ENCODE measurements around the gene PTTG1. TPM values are rescaled to one million over a fixed set of nuclear protein-coding genes. Genes with fewer than 3 reads are reported as not detected.
A peak's percentile ranks its signal among the peaks of the same experiment; 100 is the strongest.

PTTG1 gene
- total and polyA plus RNA-seq, 2 of the 8 experiments (the other 6 are each of a cell fraction or from before 2014, with no cell fraction given), result 240 to 478 TPM

- Histone ChIP-seq H2AK5ac (ENCODE audit: low read depth, low read length) (no peak overlapping the region), H3K4me1 (replicated peaks in 1 of 4; ENCODE audit: control insufficient read depth in 3 of 4, insufficient read depth in 4 of 4, low read length in 3 of 4) (peaks cover 0 to 5% (median 0%) of the 10 kb centered on the region in 4 experiments; a peak in 3 of 7 replicates), H2BK20ac (ENCODE audit: low read length) (no peak overlapping the region), H3K9ac (replicated peaks in 1 of 4; ENCODE audit: extremely low read depth in 1 of 4, low read depth in 3 of 4, low read length in 3 of 4) (peak overlapping the region in 1 of 4 experiments; percentile 78; a peak in 2 of 7 replicates), H4K20me1 (replicated peaks in 1 of 2; ENCODE audit: control insufficient read depth in 1 of 2, insufficient read depth in 2 of 2, low read length in 2 of 2) (no peaks in the 10 kb centered on the region), H3K4ac (replicated peaks; ENCODE audit: insufficient read length, low read depth, low read length) (no peak overlapping the region), H4K5ac (ENCODE audit: insufficient read length, low read depth, low read length) (no peak overlapping the region), H4K8ac (ENCODE audit: extremely low read depth, insufficient read depth, low read length) (no peak overlapping the region), H2AFZ (ENCODE audit: low read length) (no peak overlapping the region), H3K14ac (ENCODE audit: insufficient read length) (no peak overlapping the region), H3K27ac (ENCODE audit: low read depth, low read length) (no peak overlapping the region), H3K9me3 (ENCODE audit: insufficient read depth in 2 of 2, low read depth in 1 of 2, low read length in 1 of 2) (no peaks in the 10 kb centered on the region), H3K56ac (replicated peaks; ENCODE audit: insufficient read length, low read depth, low read length) (no peak overlapping the region), H3K4me2 (ENCODE audit: insufficient read depth in 1 of 2, low read depth in 2 of 2, low read length in 2 of 2) (peak overlapping the region; percentile 87 to 90), H3K79me2 (ENCODE audit: control insufficient read depth in 1 of 2, insufficient read depth in 2 of 2, low read length in 2 of 2) (peaks cover 0 to 21% of the 10 kb centered on the region in 2 experiments; a peak in 2 of 4 replicates), H2BK5ac (ENCODE audit: low read depth, low read length) (no peak overlapping the region), H3K18ac (ENCODE audit: extremely low read depth, low read length) (no peak overlapping the region), H4K91ac (replicated peaks; ENCODE audit: insufficient read length, low read length) (no peak overlapping the region), H2BK12ac (ENCODE audit: low read depth, low read length) (no peak overlapping the region), H3K23ac (ENCODE audit: insufficient read length) (no peak overlapping the region), H3K4me3 (ENCODE audit: extremely low read depth in 1 of 4, insufficient read depth in 2 of 4, low read depth in 3 of 4, low read length in 4 of 4) (peak overlapping the region; percentile 63 to 86 (median 83); a peak in 7 of 8 replicates), H3K36me3 (ENCODE audit: control insufficient read depth in 2 of 4, insufficient read depth in 4 of 4, low read length in 3 of 4) (peaks cover under 1 to 16% (median 11%) of the 10 kb centered on the region in 4 experiments; a peak in 6 of 8 replicates), H2BK120ac (replicated peaks; ENCODE audit: low read depth, low read length) (no peak overlapping the region), H3K23me2 (ENCODE audit: low read depth, low read length) (peaks cover 3% of the 10 kb centered on the region), H2BK15ac (ENCODE audit: low read length) (no peak overlapping the region), H3K27me3 (replicated peaks in 1 of 4; ENCODE audit: control insufficient read depth in 3 of 4, extremely low read depth in 1 of 4, insufficient read depth in 3 of 4, low read length in 3 of 4) (no peaks in the 10 kb centered on the region), H3K79me1 (ENCODE audit: low read depth, low read length) (no peaks in the 10 kb centered on the region)
- FAIRE-seq (no peak), DNase-seq (ENCODE audit: low read depth in 1 of 2, low spot score in 2 of 2) (no peak)
- 68% methylated on average over 4 of the region's 4 CpGs; no CpG with 5 or more reads in 1 of the 2 experiments for WGBS, 2 experiments (ENCODE audit: extremely low coverage in 1 of 2, insufficient coverage in 1 of 2, insufficient read length in 1 of 2, insufficient replicate concordance in 2 of 2, low coverage in 1 of 2, low lambda C conversion rate in 2 of 2, missing lambda C conversion rate in 1 of 2)
- ChIA-PET CTCF (ENCODE audit: partially characterized antibody) (interaction anchor here (1.3 kb wide), 1 partner anchor 53 kb away, joined by 3 read pairs; no protein-coding TSS in a partner anchor), POLR2A (ENCODE audit: partially characterized antibody) (interaction anchor here (0.7 to 1.9 kb wide), 2 partner anchors 23 to 172 kb away, joined by 3 to 4 read pairs; partner anchors contain the start of gene PTTG1)
- TF ChIP-seq SIN3A (conservative IDR thresholded peaks at IDR 0.05 in 1 of 2, IDR thresholded peaks at IDR 0.05 in 1 of 2; ENCODE audit: low read depth in 1 of 2, low read length in 2 of 2), result no peak
- no peak for TF ChIP-seq EP300 (IDR thresholded peaks at IDR 0.05; ENCODE audit: borderline replicate concordance in 1 of 2, low read depth in 2 of 2, low read length in 2 of 2)
- no peak for TF ChIP-seq HDAC2 (IDR thresholded peaks at IDR 0.05; ENCODE audit: borderline replicate concordance in 1 of 2, low read depth in 2 of 2, low read length in 2 of 2)
- TF ChIP-seq PHF8 (conservative IDR thresholded peaks at IDR 0.05; ENCODE audit: low read depth, low read length), result no peak
- no peak for TF ChIP-seq POU5F1 (IDR thresholded peaks at IDR 0.05; ENCODE audit: low read depth, low read length)
- TF ChIP-seq TAF7 (optimal IDR thresholded peaks at IDR 0.05; ENCODE audit: borderline replicate concordance, low read depth, low read length), result no peak
- TF ChIP-seq RNF2 (IDR thresholded peaks at IDR 0.05; ENCODE audit: borderline replicate concordance, low read depth, low read length, missing control alignments, poor library complexity, severe bottlenecking), result no peak
- no peak for TF ChIP-seq POLR2AphosphoS5 (IDR thresholded peaks at IDR 0.05; ENCODE audit: low read depth, low read length)
- no peak for TF ChIP-seq SP4 (IDR thresholded peaks at IDR 0.05; ENCODE audit: low read length)
Measured at GRCh38 chr5:160398806-160399205, 22.8 kb upstream of the PTTG1 start.
